ENCODE measurements around the gene GRIK5. TPM values are rescaled to one million over a fixed set of nuclear protein-coding genes. Genes with fewer than 3 reads are reported as not detected.
"Not testable (repeated sequence)": the region's sequence is repeated elsewhere in the genome, so short reads cannot be mapped to it uniquely, and the experiment has no call there.

GRIK5 gene
- total RNA-seq, 1 donor from 2014 or later = 5.7 TPM

GRCh38 chr19:41991925-41992569 is 78.0 kb downstream of the GRIK5 start:
- DNase-seq (ENCODE audit: low read depth, low spot score) = not testable (repeated sequence)

- no peak for DNase-seq (ENCODE audit: low read depth, low spot score)
Observed at GRCh38 chr19:41991025-41991424, 79.0 kb downstream of the GRIK5 start.

GRCh38 chr19:41990615-41991014 is 79.4 kb downstream of the GRIK5 start:
- no peak for DNase-seq (ENCODE audit: low read depth, low spot score)

GRCh38 chr19:41990028-41990427 is 80.0 kb downstream of the GRIK5 start:
- no peak for DNase-seq (ENCODE audit: low read depth, low spot score)

GRCh38 chr19:41988947-41989346 is 81.1 kb downstream of the GRIK5 start:
- DNase-seq (ENCODE audit: low read depth, low spot score) = no peak

GRCh38 chr19:41987141-41987860 is 82.7 kb downstream of the GRIK5 start:
- DNase-seq (ENCODE audit: low read depth, low spot score) = no peak

- DNase-seq (ENCODE audit: low read depth, low spot score) = no peak
Observed at GRCh38 chr19:41984961-41985360, 85.0 kb downstream of the GRIK5 start.

GRCh38 chr19:41981724-41982123 is 88.3 kb downstream of the GRIK5 start:
- no peak for DNase-seq (ENCODE audit: low read depth, low spot score)

- no peak for DNase-seq (ENCODE audit: low read depth, low spot score)
Observed at GRCh38 chr19:41978470-41978869, 91.5 kb downstream of the GRIK5 start.

GRCh38 chr19:41977916-41978315 is 92.1 kb downstream of the GRIK5 start:
- no peak for DNase-seq (ENCODE audit: low read depth, low spot score)

GRCh38 chr19:41974652-41975051 is 95.4 kb downstream of the GRIK5 start:
- DNase-seq (ENCODE audit: low read depth, low spot score) = no peak

GRCh38 chr19:41971363-41971762 is 98.6 kb downstream of the GRIK5 start:
- no peak for DNase-seq (ENCODE audit: low read depth, low spot score)

GRCh38 chr19:41969772-41970458 is 100.1 kb downstream of the GRIK5 start:
- no peak for DNase-seq (ENCODE audit: low read depth, low spot score)

- no peak for DNase-seq (ENCODE audit: low read depth, low spot score)
Observed at GRCh38 chr19:41968751-41969595, 101.0 kb downstream of the GRIK5 start.

- no peak for DNase-seq (ENCODE audit: low read depth, low spot score)
Observed at GRCh38 chr19:41967054-41967783, 102.8 kb downstream of the GRIK5 start.

GRCh38 chr19:41965106-41965505 is 104.9 kb downstream of the GRIK5 start:
- no peak for DNase-seq (ENCODE audit: low read depth, low spot score)

- no peak for DNase-seq (ENCODE audit: low read depth, low spot score)
Observed at GRCh38 chr19:41960973-41961372, 109.0 kb downstream of the GRIK5 start.

- DNase-seq (ENCODE audit: low read depth, low spot score) = peak; percentile 68
Observed at GRCh38 chr19:41959056-41960053, 110.7 kb downstream of the GRIK5 start, which contains the start of gene RABAC1. RABAC1 (minus strand) TSS chr19:41959321; CDS start chr19:41959292, 29 bp downstream.

- DNase-seq (ENCODE audit: low read depth, low spot score) = no peak
Observed at GRCh38 chr19:41958367-41959055, 111.5 kb downstream of the GRIK5 start.

Measured in pulmonary artery endothelial cell (primary cell).